ENCODE measurements around the gene SLC13A4. TPM values are rescaled to one million over a fixed set of nuclear protein-coding genes. Genes with fewer than 3 reads are reported as not detected.
"Not testable (repeated sequence)": the region's sequence is repeated elsewhere in the genome, so short reads cannot be mapped to it uniquely, and the experiment has no call there.

SLC13A4 gene
- total RNA-seq (2021; ENCODE audit: unreplicated experiment) (not detected), Bru-seq, nascent RNA (percentile 4 among the genes with signal in this experiment), BruChase-seq, experiment 1, labeled RNA remaining after a 2-hour chase (percentile 2 among the genes with signal in this experiment), BruChase-seq, experiment 2, labeled RNA remaining after a 6-hour chase (not detected)
- polyA plus RNA-seq (2012; ENCODE audit: insufficient read length) = 0.58 TPM
- long read RNA-seq, partial matches to known transcripts = 0 of 1 reads
- long read RNA-seq, other reads (novel, unspliced or antisense) = 1 of 1 reads

GRCh38 chr7:135728136-135728669, at the start of gene SLC13A4:
TSS of gene SLC13A4 (minus strand) at chr7:135728186. CDS start at chr7:135727496, 690 bp downstream.
- H3K4me3 ChIP-seq (ENCODE audit: low read depth in 2 of 2, low read length in 2 of 2) = no peak within 1 kb of the TSS
- no peak for DNase-seq (ENCODE audit: low read depth, low spot score)
- CTCF ChIA-PET = no interaction called here
- POLR2A ChIA-PET = no interaction called here
- H3K36me3 ChIP-seq (ENCODE audit: control insufficient read depth, insufficient read depth, low read length) = no peaks in the 10 kb centered on the region
- H3K9me3 ChIP-seq (ENCODE audit: control insufficient read depth, insufficient read depth, low read depth, low read length) = no peaks in the 10 kb centered on the region
- intact Hi-C loops (cut with micrococcal nuclease; ENCODE audit: unreplicated experiment) = no loop called here
- in situ Hi-C loops (cut with HindIII; ENCODE audit: low pct_unique_long_range_greater_than_20kb, low sequenced_read_pairs) = no loop called here
- no TSS peak for BruUV-seq (replicated peaks)
- H3K27me3 ChIP-seq (ENCODE audit: control insufficient read depth, insufficient read depth, low read length) = peaks cover 4% of the 10 kb centered on the region; the same call in 1 of the 2 replicates
- H3K27ac ChIP-seq (ENCODE audit: low read length) = no peak within 1 kb of the TSS
- no peak for ATAC-seq
- H3K4me1 ChIP-seq (ENCODE audit: control insufficient read depth, insufficient read depth, low read length) = no peaks in the 10 kb centered on the region
- TF ChIP-seq POLR2AphosphoS5 (IDR thresholded peaks at IDR 0.05; ENCODE audit: low read depth, low read length) = no peak
- no peak for TF ChIP-seq CTCF (IDR thresholded peaks at IDR 0.05)
- no peak for TF ChIP-seq TCF7L2 (IDR thresholded peaks at IDR 0.05; ENCODE audit: low read depth, low read length)
- TF ChIP-seq REST (IDR thresholded peaks at IDR 0.05; ENCODE audit: insufficient read depth in 1 of 2, low read depth in 2 of 2, low read length in 1 of 2) = no peak
- TF ChIP-seq SIN3A (IDR thresholded peaks at IDR 0.05; ENCODE audit: borderline replicate concordance, insufficient read depth, low read depth, low read length) = no peak

- ATAC-seq; intact Hi-C loops (cut with micrococcal nuclease; ENCODE audit: unreplicated experiment); DNase-seq (ENCODE audit: low read depth, low spot score); H3K9me3 ChIP-seq (ENCODE audit: control insufficient read depth, insufficient read depth, low read depth, low read length); in situ Hi-C loops (cut with HindIII; ENCODE audit: low pct_unique_long_range_greater_than_20kb, low sequenced_read_pairs); H3K36me3 ChIP-seq (ENCODE audit: control insufficient read depth, insufficient read depth, low read length); H3K4me1 ChIP-seq (ENCODE audit: control insufficient read depth, insufficient read depth, low read length); BruUV-seq (replicated peaks); H3K27ac ChIP-seq (ENCODE audit: low read length); POLR2A ChIA-PET; H3K4me3 ChIP-seq (ENCODE audit: low read depth in 2 of 2, low read length in 2 of 2); H3K27me3 ChIP-seq (ENCODE audit: control insufficient read depth, insufficient read depth, low read length): not testable (repeated sequence)
- CTCF ChIA-PET = interaction anchor here (0.6 kb wide), 3 partner anchors 9 to 566 kb away, joined by 3 to 4 read pairs (median 3); no protein-coding TSS in a partner anchor
Measured at GRCh38 chr7:135775915-135776314, 47.9 kb upstream of the SLC13A4 start.

- in situ Hi-C loops (cut with HindIII; ENCODE audit: low pct_unique_long_range_greater_than_20kb, low sequenced_read_pairs) = no loop called here
- DNase-seq (ENCODE audit: low read depth, low spot score) (no peak), ATAC-seq (no peak)
- ChIA-PET CTCF (interaction anchor here (0.6 kb wide), 1 partner anchor 113 kb away, joined by 3 read pairs; the partner anchor contains the start of gene STMP1), POLR2A (no interaction called here)
- Histone ChIP-seq H3K4me3 (ENCODE audit: low read depth in 2 of 2, low read length in 2 of 2) (no peak overlapping the region), H3K27me3 (ENCODE audit: control insufficient read depth, insufficient read depth, low read length) (no peaks in the 10 kb centered on the region; the same call in 1 of the 2 replicates), H3K36me3 (ENCODE audit: control insufficient read depth, insufficient read depth, low read length) (no peaks in the 10 kb centered on the region), H3K27ac (ENCODE audit: low read length) (no peak overlapping the region), H3K9me3 (ENCODE audit: control insufficient read depth, insufficient read depth, low read depth, low read length) (0 out of 2 replicates have a peak, but pooled peaks cover 3% of the 10 kb centered on the region), H3K4me1 (ENCODE audit: control insufficient read depth, insufficient read depth, low read length) (no peaks in the 10 kb centered on the region)
- BruUV-seq (replicated peaks) = no TSS peak
- TF ChIP-seq CTCF (IDR thresholded peaks at IDR 0.05) = no peak
- TF ChIP-seq REST (IDR thresholded peaks at IDR 0.05; ENCODE audit: insufficient read depth in 1 of 2, low read depth in 2 of 2, low read length in 1 of 2) = no peak
- no peak for TF ChIP-seq POLR2AphosphoS5 (IDR thresholded peaks at IDR 0.05; ENCODE audit: low read depth, low read length)
- TF ChIP-seq TCF7L2 (IDR thresholded peaks at IDR 0.05; ENCODE audit: low read depth, low read length) = no peak
- TF ChIP-seq SIN3A (IDR thresholded peaks at IDR 0.05; ENCODE audit: borderline replicate concordance, insufficient read depth, low read depth, low read length) = no peak
- intact Hi-C loops (cut with micrococcal nuclease; ENCODE audit: unreplicated experiment) = no loop called here
Measured at GRCh38 chr7:135775230-135775629, 47.2 kb upstream of the SLC13A4 start.
